ENCODE measurements around the gene RNF41.

DNA sequence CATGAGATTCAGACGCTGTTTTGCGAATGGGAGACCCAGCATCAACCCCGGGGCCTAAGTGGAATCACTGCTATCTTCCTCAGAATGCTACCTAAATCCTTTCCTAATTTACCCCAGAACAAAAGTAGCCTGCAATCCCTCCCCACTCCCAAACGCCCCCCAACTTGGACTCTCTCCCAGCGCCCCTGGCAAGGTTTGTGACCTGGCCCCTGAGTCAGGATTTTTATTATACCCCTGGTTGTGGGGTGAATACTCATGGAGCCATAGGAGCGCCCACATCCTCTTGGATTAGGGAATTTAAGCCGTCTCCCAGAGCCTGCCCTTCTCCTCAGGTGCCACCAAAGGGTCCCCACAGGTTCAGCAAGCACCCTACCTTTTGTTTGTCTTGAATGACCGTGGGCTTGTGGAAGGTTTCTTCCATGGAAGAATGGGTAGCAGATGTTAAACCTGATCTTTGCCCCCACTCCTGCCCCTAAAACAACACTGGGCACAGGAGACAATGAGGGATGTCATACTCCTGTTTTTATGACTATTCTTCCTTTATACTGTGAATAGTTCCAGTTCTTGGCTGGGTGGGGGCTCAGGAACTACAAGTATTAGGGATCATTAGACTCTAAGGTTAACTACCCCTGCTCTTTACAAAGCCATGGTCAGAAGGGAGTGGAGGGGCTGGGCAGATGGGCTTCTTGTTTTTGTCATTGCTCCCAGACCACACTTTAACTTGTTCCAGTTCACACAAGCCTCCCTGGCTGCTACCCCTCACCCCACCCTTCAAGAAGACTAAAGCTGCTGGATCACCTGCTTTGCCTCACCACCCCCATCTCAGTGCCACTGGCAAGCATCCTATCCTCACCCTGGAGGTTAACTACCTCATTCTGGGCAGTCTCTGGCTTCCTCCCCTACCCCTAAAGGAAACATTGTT, 68.7 kb downstream of the RNF41 start:
- TF ChIP-seq, protein P1, sequence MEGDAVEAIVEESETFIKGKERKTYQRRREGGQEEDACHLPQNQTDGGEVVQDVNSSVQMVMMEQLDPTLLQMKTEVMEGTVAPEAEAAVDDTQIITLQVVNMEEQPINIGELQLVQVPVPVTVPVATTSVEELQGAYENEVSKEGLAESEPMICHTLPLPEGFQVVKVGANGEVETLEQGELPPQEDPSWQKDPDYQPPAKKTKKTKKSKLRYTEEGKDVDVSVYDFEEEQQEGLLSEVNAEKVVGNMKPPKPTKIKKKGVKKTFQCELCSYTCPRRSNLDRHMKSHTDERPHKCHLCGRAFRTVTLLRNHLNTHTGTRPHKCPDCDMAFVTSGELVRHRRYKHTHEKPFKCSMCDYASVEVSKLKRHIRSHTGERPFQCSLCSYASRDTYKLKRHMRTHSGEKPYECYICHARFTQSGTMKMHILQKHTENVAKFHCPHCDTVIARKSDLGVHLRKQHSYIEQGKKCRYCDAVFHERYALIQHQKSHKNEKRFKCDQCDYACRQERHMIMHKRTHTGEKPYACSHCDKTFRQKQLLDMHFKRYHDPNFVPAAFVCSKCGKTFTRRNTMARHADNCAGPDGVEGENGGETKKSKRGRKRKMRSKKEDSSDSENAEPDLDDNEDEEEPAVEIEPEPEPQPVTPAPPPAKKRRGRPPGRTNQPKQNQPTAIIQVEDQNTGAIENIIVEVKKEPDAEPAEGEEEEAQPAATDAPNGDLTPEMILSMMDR (IDR thresholded peaks at IDR 0.05), result no peak
- no peak for TF ChIP-seq EZH2 (IDR thresholded peaks at IDR 0.05; ENCODE audit: borderline replicate concordance, insufficient read depth, low read depth, low read length, poor library complexity, severe bottlenecking)
